Measurements from ENCODE around the gene ROCK2.

DNA sequence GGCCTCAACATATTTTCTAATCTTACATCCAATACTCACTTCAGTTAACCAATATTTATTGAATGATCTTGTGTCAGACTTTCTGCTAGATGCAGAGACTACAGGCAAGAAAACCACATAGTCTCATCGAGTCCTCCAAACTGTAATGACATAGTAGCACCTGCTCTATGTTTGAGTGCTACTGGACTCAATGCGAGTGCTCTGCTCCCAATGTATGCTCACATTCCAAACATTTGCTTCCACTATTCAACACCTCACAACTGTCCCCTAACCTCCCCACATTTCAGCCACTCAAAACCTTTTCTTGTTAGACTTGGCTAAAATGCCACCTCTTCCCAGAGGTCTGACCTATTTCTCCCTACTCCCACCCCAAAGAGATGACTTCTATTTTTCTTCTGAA, 124.0 kb downstream of the ROCK2 start:
- no peak for TF ChIP-seq EP300 (IDR thresholded peaks at IDR 0.05)
- TF ChIP-seq POLR2A (IDR thresholded peaks at IDR 0.05; ENCODE audit: low read depth): no peak
